Panc1 (cell line): ENCODE measurements around the gene SETD2. TPM values are rescaled to one million over a fixed set of nuclear protein-coding genes. Genes with fewer than 3 reads are reported as not detected.

Source experiments
- ATAC-seq: fragments of 200-7000 bp; cut with Tn5 transposase; 2 replicates; pipeline ENCODE4 v1.9.1; 2020; ENCODE audit warnings: mild to moderate bottlenecking, moderate library complexity
- BruUV-seq: library from RNA; stranded (reverse); fragments of 400-500 nt; replicated peaks from 2 replicates; lab custom pipeline; 2021; lab: Mats Ljungman, UMichigan
- CTCF ChIA-PET: fragments of 300-600 bp; sonication (Branson Sonifier 250); formaldehyde crosslinking; loops from one replicate; lab custom pipeline; 2022; ENCODE audit warnings: antibody characterized with exemption; lab: Charles Lee
- POLR2A ChIA-PET: fragments of 300-600 bp; sonication (Branson Sonifier 250); formaldehyde crosslinking; loops from one replicate; lab custom pipeline; 2022; ENCODE audit warnings: antibody characterized with exemption; lab: Charles Lee
- DNase-seq: peaks from one replicate; pipeline ENCODE4 v3.0.0-alpha.2; 2010; ENCODE audit warnings: low read depth, low spot score
- H3K27ac ChIP-seq: 2 replicates; pipeline ENCODE4 v1.5.1; 2011; ENCODE audit warnings: mild to moderate bottlenecking, low read length, inconsistent platforms
- H3K27me3 ChIP-seq: fragments of 200-500 bp; sonication (Bioruptor generic); 2 replicates; pipeline ENCODE4 v1.6.0; 2014; ENCODE audit warnings: low read length, inconsistent platforms; ENCODE audit not compliant: control insufficient read depth, insufficient read depth
- H3K36me3 ChIP-seq: fragments of 200-500 bp; sonication (Bioruptor generic); 2 replicates; pipeline ENCODE4 v1.5.1; 2014; ENCODE audit warnings: inconsistent platforms, mild to moderate bottlenecking, low read length, moderate library complexity; ENCODE audit not compliant: control insufficient read depth, insufficient read depth
- H3K4me1 ChIP-seq: 2 replicates; pipeline ENCODE4 v1.5.1; 2011; ENCODE audit warnings: inconsistent platforms, mild to moderate bottlenecking, low read length, moderate library complexity; ENCODE audit not compliant: control insufficient read depth, insufficient read depth
- H3K4me3 ChIP-seq, 2 experiments: 2 replicates each; pipeline ENCODE4 v1.5.1; 2011 to 2012; ENCODE audit warnings: low read depth in 2 of 2, low read length in 2 of 2, mild to moderate bottlenecking in 2 of 2, inconsistent platforms in 1 of 2, moderate library complexity in 1 of 2
- H3K9me3 ChIP-seq: fragments of 200-500 bp; sonication (Bioruptor generic); 2 replicates; pipeline ENCODE4 v1.5.1; 2014; ENCODE audit warnings: low read depth, mild to moderate bottlenecking, inconsistent platforms, low read length, moderate library complexity; ENCODE audit not compliant: control insufficient read depth, insufficient read depth
- CTCF ChIP-seq: fragments of 450-650 bp; IDR thresholded peaks from 2 replicates; pipeline ENCODE4 v1.5.1; 2017; ENCODE audit warnings: mild to moderate bottlenecking
- POLR2AphosphoS5 ChIP-seq: IDR thresholded peaks from 2 replicates; pipeline ENCODE4 v1.6.1; 2012; ENCODE audit warnings: mild to moderate bottlenecking, low read depth, low read length, moderate library complexity
- REST ChIP-seq, 2 experiments: IDR thresholded peaks; 2 replicates each; pipeline ENCODE4 v1.6.1; 2011 to 2012; ENCODE audit warnings: low read depth in 2 of 2, control low read depth in 1 of 2, low read length in 1 of 2, mild to moderate bottlenecking in 1 of 2, moderate library complexity in 1 of 2; ENCODE audit not compliant: insufficient read depth in 1 of 2
- SIN3A ChIP-seq: IDR thresholded peaks from 2 replicates; pipeline ENCODE4 v1.6.1; 2012; ENCODE audit warnings: low read depth, mild to moderate bottlenecking, low read length, moderate library complexity, borderline replicate concordance; ENCODE audit not compliant: insufficient read depth
- TCF7L2 ChIP-seq: IDR thresholded peaks from 2 replicates; pipeline ENCODE4 v1.6.1; 2011; ENCODE audit warnings: mild to moderate bottlenecking, low read depth, low read length, inconsistent platforms
- in situ Hi-C: cut with HindIII; loops from 2 replicates; pipeline ENCODE4 v1.10.0; 2016; ENCODE audit warnings: low sequenced_read_pairs, low pct_unique_long_range_greater_than_20kb
- intact Hi-C: fragments of 100-400 bp; cut with micrococcal nuclease; formaldehyde crosslinking; loops from one replicate; pipeline ENCODE4 v1.10.0; 2022; ENCODE audit not compliant: unreplicated experiment
- total RNA-seq: library from RNA; stranded (reverse); gene quantifications from one replicate; pipeline ENCODE4 v1.2.1, GENCODE V29; 2021; ENCODE audit not compliant: unreplicated experiment

Gene SETD2
- total RNA-seq, 1 experiment from 2014 or later, result 32.6 TPM

GRCh38 chr3:47130557-47130956, 33.4 kb downstream of the SETD2 start:
- CTCF ChIA-PET, result no interaction called here
- in situ Hi-C loops, result no loop called here

GRCh38 chr3:47128137-47128536, 35.8 kb downstream of the SETD2 start:
- H3K36me3 ChIP-seq, result peaks cover 2% of the 10 kb centered on the region
- H3K4me1 ChIP-seq, result no peaks in the 10 kb centered on the region
- H3K9me3 ChIP-seq, result no peaks in the 10 kb centered on the region
- no peak overlapping the region for H3K27ac ChIP-seq
- intact Hi-C loops, result no loop called here
- no peak for ATAC-seq
- no peak for DNase-seq
- CTCF ChIA-PET, result no interaction called here
- POLR2A ChIA-PET, result no interaction called here
- no peak overlapping the region for H3K4me3 ChIP-seq
- no TSS peak for BruUV-seq
- H3K27me3 ChIP-seq, result no peaks in the 10 kb centered on the region
- TF ChIP-seq REST (IDR thresholded peaks at IDR 0.05; ENCODE audit: insufficient read depth in 1 of 2, low read depth in 2 of 2, low read length in 1 of 2) (no peak), TCF7L2 (no peak), SIN3A (no peak), CTCF (no peak), POLR2AphosphoS5 (no peak)
- in situ Hi-C loops, result no loop called here

More at GRCh38 chr3:47130557-47130956, 33.4 kb downstream of the SETD2 start:
- ATAC-seq (no peak), DNase-seq (no peak)
- H3K27me3 ChIP-seq, result no peaks in the 10 kb centered on the region
- H3K4me3 ChIP-seq, result no peak overlapping the region
- POLR2A ChIA-PET, result no interaction called here
- BruUV-seq, result no TSS peak
- no peak for TF ChIP-seq CTCF
- TF ChIP-seq TCF7L2, result no peak
- no peak for TF ChIP-seq POLR2AphosphoS5
- no peak for TF ChIP-seq REST (IDR thresholded peaks at IDR 0.05; ENCODE audit: insufficient read depth in 1 of 2, low read depth in 2 of 2, low read length in 1 of 2)
- TF ChIP-seq SIN3A, result no peak
- H3K9me3 ChIP-seq, result no peaks in the 10 kb centered on the region
- intact Hi-C loops, result no loop called here
- no peaks in the 10 kb centered on the region for H3K36me3 ChIP-seq
- H3K4me1 ChIP-seq, result no peaks in the 10 kb centered on the region
- H3K27ac ChIP-seq, result no peak overlapping the region
